UCSD-AML1 (cell line): ENCODE results near the gene SNCAIP.

Experiments
- DNase-seq: peaks from one replicate; lab custom pipeline; 2025; ENCODE audit not compliant: unreplicated experiment; lab: John Stamatoyannopoulos, UW

The SNCAIP gene

GRCh38 chr5:122421374-122422079, 109.5 kb downstream of the SNCAIP start:
- no peak for DNase-seq

GRCh38 chr5:122423221-122423620, 111.2 kb downstream of the SNCAIP start:
- DNase-seq = no peak

- no peak for DNase-seq
Observed at GRCh38 chr5:122424132-122424531, 112.1 kb downstream of the SNCAIP start.

GRCh38 chr5:122426301-122426700, 114.3 kb downstream of the SNCAIP start:
- DNase-seq = no peak

- no peak for DNase-seq
Observed at GRCh38 chr5:122427621-122428020, 115.6 kb downstream of the SNCAIP start.

- DNase-seq = no peak
Observed at GRCh38 chr5:122429545-122430318, 117.7 kb downstream of the SNCAIP start.

GRCh38 chr5:122430319-122430586, 118.2 kb downstream of the SNCAIP start:
- no peak for DNase-seq

- DNase-seq = no peak
Observed at GRCh38 chr5:122431298-122431697, 119.3 kb downstream of the SNCAIP start.

GRCh38 chr5:122434205-122434970, 122.4 kb downstream of the SNCAIP start:
- DNase-seq = no peak

- no peak for DNase-seq
Observed at GRCh38 chr5:122435234-122435633, 123.2 kb downstream of the SNCAIP start.

GRCh38 chr5:122435761-122436160, 123.7 kb downstream of the SNCAIP start:
- DNase-seq = no peak

GRCh38 chr5:122436615-122437014, 124.6 kb downstream of the SNCAIP start:
- DNase-seq = no peak

GRCh38 chr5:122439645-122440044, 127.6 kb downstream of the SNCAIP start:
- DNase-seq = no peak

GRCh38 chr5:122442938-122443337, 130.9 kb downstream of the SNCAIP start:
- DNase-seq = no peak

- DNase-seq = no peak
Observed at GRCh38 chr5:122444411-122444810, 132.4 kb downstream of the SNCAIP start.

GRCh38 chr5:122445070-122445469, 133.0 kb downstream of the SNCAIP start:
- DNase-seq = no peak

- DNase-seq = no peak
Observed at GRCh38 chr5:122447072-122447471, 135.0 kb downstream of the SNCAIP start.

- no peak for DNase-seq
Observed at GRCh38 chr5:122447879-122448278, 135.8 kb downstream of the SNCAIP start.

- DNase-seq = no peak
Observed at GRCh38 chr5:122454541-122454940, 142.5 kb downstream of the SNCAIP start.

GRCh38 chr5:122455939-122456338, 143.9 kb downstream of the SNCAIP start:
- no peak for DNase-seq

- DNase-seq = no peak
Observed at GRCh38 chr5:122457178-122457826, 145.3 kb downstream of the SNCAIP start.
